Measurements from ENCODE around the gene ZNF678. TPM values are rescaled to one million over a fixed set of nuclear protein-coding genes. Genes with fewer than 3 reads are reported as not detected.

Gene ZNF678
- total RNA-seq, 1 donor from 2014 or later: 11.7 TPM

- no peak for DNase-seq (ENCODE audit: low read depth)
Measured at GRCh38 chr1:227712648-227713047, 149.3 kb downstream of the ZNF678 start.

- DNase-seq (ENCODE audit: low read depth): no peak
Measured at GRCh38 chr1:227718932-227719331, 155.6 kb downstream of the ZNF678 start.

GRCh38 chr1:227723474-227723873, 160.1 kb downstream of the ZNF678 start:
- DNase-seq (ENCODE audit: low read depth): no peak

GRCh38 chr1:227725046-227725445, 161.7 kb downstream of the ZNF678 start:
- no peak for DNase-seq (ENCODE audit: low read depth)

GRCh38 chr1:227726318-227726717, 163.0 kb downstream of the ZNF678 start:
- DNase-seq (ENCODE audit: low read depth): no peak

Other genes starting within 250 kb of the ZNF678 start
- gene CDC42BPA, start 245.1 kb upstream of the ZNF678 start, total RNA-seq: 37.2 and 63.5 TPM in 2 replicates
- 22.2 and 36.3 TPM in 2 replicates for gene JMJD4, start 171.7 kb downstream of the ZNF678 start, total RNA-seq
- 44.1 and 65.5 TPM in 2 replicates for gene SNAP47, start 171.9 kb downstream of the ZNF678 start, total RNA-seq

Data from renal cortical epithelial cell (primary cell).